Activated T-cell treated with anti-CD3 and anti-CD28 coated beads for 4 hours (primary cell): ENCODE data around the gene GNAI2.
"Not testable (repeated sequence)": the region's sequence is repeated elsewhere in the genome, so short reads cannot be mapped to it uniquely, and the experiment has no call there.

Experiments used
- DNase-seq: peaks from one replicate; pipeline ENCODE4 v3.0.0-alpha.2; 2020

GNAI2 gene

GRCh38 chr3:50227390-50228183 is 8.4 kb upstream of the GNAI2 start:
- peak; percentile 78 for DNase-seq

- DNase-seq, result not testable (repeated sequence)
Measured at GRCh38 chr3:50228184-50228763, 7.7 kb upstream of the GNAI2 start.

- no peak for DNase-seq
Measured at GRCh38 chr3:50229490-50229889, 6.5 kb upstream of the GNAI2 start.

GRCh38 chr3:50230104-50230793 is 5.8 kb upstream of the GNAI2 start:
- no peak for DNase-seq

GRCh38 chr3:50230794-50231125 is 5.2 kb upstream of the GNAI2 start:
- no peak for DNase-seq

- no peak for DNase-seq
Measured at GRCh38 chr3:50231581-50231980, 4.4 kb upstream of the GNAI2 start.

GRCh38 chr3:50232303-50232702 is 3.7 kb upstream of the GNAI2 start:
- no peak for DNase-seq

GRCh38 chr3:50233176-50233575 is 2.8 kb upstream of the GNAI2 start:
- no peak for DNase-seq

- no peak for DNase-seq
Measured at GRCh38 chr3:50236484-50237132, 604 bp downstream of the GNAI2 start.

- DNase-seq, result no peak
Measured at GRCh38 chr3:50237133-50237651, 1.2 kb downstream of the GNAI2 start.

- peak; percentile 70 for DNase-seq
Measured at GRCh38 chr3:50237754-50238548, 1.9 kb downstream of the GNAI2 start.

GRCh38 chr3:50238549-50239026 is 2.6 kb downstream of the GNAI2 start:
- DNase-seq, result no peak

- no peak for DNase-seq
Measured at GRCh38 chr3:50239649-50240048, 3.6 kb downstream of the GNAI2 start.

GRCh38 chr3:50241163-50241562 is 5.2 kb downstream of the GNAI2 start:
- DNase-seq, result no peak

- DNase-seq, result no peak
Measured at GRCh38 chr3:50241713-50242380, 5.8 kb downstream of the GNAI2 start.

- DNase-seq, result no peak
Measured at GRCh38 chr3:50242381-50242770, 6.4 kb downstream of the GNAI2 start.

- no peak for DNase-seq
Measured at GRCh38 chr3:50242851-50243542, 7.0 kb downstream of the GNAI2 start.

GRCh38 chr3:50243543-50243895 is 7.5 kb downstream of the GNAI2 start:
- no peak for DNase-seq

GRCh38 chr3:50244813-50245212 is 8.8 kb downstream of the GNAI2 start:
- DNase-seq, result not testable (repeated sequence)

- DNase-seq, result no peak
Measured at GRCh38 chr3:50245251-50245745, 9.3 kb downstream of the GNAI2 start.
